ENCODE measurements around the gene IRF2BP1.

The IRF2BP1 gene

GRCh38 chr19:45885556-45886426, at the start of gene IRF2BP1:
Gene IRF2BP1, minus strand, starts transcription at chr19:45886141. Its CDS starts 367 bp downstream, at chr19:45885774.
- DNase-seq, result peak; percentile 95

- DNase-seq, result no peak
Measured at GRCh38 chr19:45935267-45935666, 49.3 kb upstream of the IRF2BP1 start.

DNA sequence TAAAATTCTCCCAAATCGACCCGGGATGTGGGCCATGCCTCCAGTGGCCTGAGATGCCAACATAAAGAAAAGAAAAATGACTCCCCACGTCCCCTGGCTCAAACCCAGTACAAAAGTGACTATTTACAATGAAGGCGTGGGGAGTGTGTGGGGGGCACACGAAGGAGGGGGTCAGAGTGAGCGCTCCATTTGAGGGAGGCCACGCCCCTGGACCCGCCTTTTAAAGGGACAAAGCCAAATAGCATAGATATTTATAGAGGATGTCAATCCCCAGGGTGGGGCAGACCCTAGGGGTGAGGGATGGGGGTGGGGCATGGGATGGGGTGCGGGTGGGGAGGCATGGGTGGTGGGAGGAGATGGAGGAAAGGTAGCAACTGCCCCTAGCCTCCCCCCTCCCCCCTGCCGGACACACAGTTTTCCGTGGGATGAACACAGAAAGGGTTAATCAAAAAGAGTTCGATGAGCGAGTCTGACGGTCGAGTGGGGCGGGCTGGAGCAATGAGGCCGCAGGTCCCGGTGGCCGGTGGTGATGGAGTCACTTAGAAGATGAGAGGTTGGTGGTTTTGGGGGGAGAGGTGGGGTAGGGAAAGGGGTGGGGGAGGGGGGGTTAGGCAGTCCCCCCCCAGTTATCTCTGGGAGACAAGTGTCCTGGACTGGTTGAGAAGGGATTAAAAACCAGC, 48.8 kb upstream of the IRF2BP1 start:
- DNase-seq, result no peak

GRCh38 chr19:45933759-45934158, 47.8 kb upstream of the IRF2BP1 start:
- no peak for DNase-seq

- no peak for DNase-seq
Measured at GRCh38 chr19:45931055-45931454, 45.1 kb upstream of the IRF2BP1 start.

- DNase-seq, result no peak
Measured at GRCh38 chr19:45929247-45929646, 43.3 kb upstream of the IRF2BP1 start.

GRCh38 chr19:45927565-45928261, 41.8 kb upstream of the IRF2BP1 start:
- DNase-seq, result peak; percentile 88

- DNase-seq, result no peak
Measured at GRCh38 chr19:45924891-45925447, 39.0 kb upstream of the IRF2BP1 start.

GRCh38 chr19:45922281-45922680, 36.3 kb upstream of the IRF2BP1 start:
- DNase-seq, result no peak

DNA sequence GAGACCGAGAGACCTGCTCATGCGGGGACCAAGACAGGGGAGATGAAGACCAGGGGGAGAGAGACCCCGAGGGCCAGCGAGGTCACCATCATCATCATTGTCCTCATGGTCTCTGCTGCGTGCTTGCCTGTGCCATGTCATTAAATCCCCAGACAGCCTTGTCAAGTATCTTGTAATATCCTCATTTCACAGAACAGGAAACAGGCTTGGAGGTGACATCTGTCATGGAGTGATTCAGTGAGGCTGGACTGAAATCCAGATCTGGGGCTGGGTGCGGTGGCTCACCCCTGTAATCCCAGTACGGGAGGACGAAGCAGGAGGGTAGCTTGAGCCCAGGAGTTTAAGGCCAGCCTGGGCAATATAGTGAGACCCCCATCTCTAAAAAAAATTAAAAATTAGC, 34.5 kb upstream of the IRF2BP1 start:
- DNase-seq, result no peak

- DNase-seq, result no peak
Measured at GRCh38 chr19:45919678-45920077, 33.7 kb upstream of the IRF2BP1 start.

DNA sequence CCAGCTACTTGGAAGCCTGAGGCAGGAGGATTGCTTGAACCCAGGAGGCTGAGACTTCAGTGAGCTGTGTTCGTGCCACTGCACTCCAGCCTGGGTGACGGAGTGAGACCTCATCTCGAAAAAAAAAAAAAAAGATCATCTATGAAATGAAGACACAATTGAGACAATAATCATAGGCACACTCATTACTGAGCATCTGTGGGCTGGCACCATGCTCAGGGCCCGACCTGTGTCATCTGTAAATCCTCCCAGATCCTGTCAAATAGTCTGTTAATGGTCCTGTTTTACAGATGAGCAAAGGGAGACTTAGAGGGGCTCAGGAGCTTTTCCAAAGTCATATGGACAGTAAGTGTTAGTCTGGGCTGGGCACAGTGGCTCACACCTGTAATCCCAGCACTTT, 32.8 kb upstream of the IRF2BP1 start:
- no peak for DNase-seq

DNA sequence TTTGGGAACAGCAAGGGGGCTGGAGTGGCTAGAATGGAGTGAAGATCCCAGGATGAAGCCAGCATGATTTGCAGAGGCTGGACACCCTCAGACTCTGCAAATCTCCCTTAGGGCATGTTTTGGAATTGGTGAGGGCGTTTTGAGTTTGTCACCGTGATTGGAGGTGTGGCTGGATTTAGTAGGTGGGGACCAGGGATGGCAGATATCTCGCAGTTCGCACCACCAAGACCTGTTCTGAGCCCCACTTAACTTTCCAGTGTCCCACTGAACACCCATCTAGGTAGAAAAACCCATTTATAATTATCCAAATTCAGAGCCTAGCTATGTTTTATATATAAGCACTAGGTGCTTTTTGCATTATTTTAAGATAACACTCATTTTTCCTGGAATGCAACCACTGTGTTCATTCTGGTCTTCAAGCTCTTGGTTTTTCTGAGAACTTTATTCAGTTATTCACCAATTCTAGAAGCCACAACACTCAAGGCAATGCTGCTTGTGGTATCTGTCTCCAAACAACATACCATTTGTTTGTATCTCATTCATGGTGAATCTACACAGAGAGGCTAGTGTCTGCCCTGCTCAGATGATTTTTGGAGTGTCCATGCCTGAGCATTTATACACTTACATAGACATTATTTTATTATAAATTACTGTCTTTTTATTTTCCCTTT, 31.6 kb upstream of the IRF2BP1 start:
- no peak for DNase-seq

GRCh38 chr19:45913874-45914830, 28.2 kb upstream of the IRF2BP1 start, which contains the start of gene NANOS2:
Gene NANOS2, minus strand, starts transcription at chr19:45914778. Its CDS starts 85 bp downstream, at chr19:45914693.
- no peak for DNase-seq

DNA sequence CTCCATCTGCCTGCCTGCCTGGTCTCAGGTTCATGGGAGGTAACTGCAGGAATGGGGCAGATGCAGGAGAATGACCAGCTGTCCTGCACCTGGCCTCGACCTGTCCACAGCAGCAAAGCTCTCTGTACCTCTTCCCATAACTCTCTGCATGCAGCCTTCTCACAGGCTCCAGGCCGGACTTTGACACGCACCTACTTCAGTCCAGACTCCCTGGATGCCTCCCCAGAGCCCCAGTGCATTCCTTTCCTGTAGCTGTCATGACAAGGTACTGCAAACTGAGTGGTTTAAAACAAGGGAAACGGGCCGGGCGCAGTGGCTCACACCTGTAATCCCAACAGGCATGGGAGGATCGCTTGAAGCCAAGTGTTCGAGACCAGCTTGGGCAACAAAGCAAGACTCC, 25.4 kb upstream of the IRF2BP1 start:
- no peak for DNase-seq

- no peak for DNase-seq
Measured at GRCh38 chr19:45908956-45909355, 23.0 kb upstream of the IRF2BP1 start.

DNA sequence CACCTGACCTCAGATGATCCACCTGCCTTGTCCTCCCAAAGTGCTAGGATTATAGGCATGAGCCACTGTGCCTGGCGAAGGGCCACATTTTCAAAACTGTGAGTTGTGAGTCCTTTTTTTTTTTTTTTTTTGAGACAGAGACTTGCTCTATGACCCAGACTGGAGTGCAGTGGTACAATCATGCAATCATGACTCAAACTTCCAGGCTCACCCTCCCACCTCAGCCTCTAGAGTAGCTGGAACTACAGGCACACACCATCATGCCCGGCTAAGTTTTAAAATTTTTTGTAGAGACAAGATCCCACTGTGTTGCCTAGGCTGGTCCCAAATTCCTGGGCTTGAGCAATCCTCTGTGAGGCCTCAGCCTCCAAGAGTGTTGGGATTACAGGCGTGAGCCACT, 20.3 kb upstream of the IRF2BP1 start:
- no peak for DNase-seq

GRCh38 chr19:45905011-45905410, 19.1 kb upstream of the IRF2BP1 start:
- DNase-seq, result no peak

- peak; percentile 99 for DNase-seq
Measured at GRCh38 chr19:45902651-45903625, 17.0 kb upstream of the IRF2BP1 start.
